Measurements from ENCODE around the gene CHSY1. TPM values are rescaled to one million over a fixed set of nuclear protein-coding genes. Genes with fewer than 3 reads are reported as not detected.

CHSY1 gene
- total RNA-seq, 1 experiment from 2014 or later: 29.8 TPM

DNA sequence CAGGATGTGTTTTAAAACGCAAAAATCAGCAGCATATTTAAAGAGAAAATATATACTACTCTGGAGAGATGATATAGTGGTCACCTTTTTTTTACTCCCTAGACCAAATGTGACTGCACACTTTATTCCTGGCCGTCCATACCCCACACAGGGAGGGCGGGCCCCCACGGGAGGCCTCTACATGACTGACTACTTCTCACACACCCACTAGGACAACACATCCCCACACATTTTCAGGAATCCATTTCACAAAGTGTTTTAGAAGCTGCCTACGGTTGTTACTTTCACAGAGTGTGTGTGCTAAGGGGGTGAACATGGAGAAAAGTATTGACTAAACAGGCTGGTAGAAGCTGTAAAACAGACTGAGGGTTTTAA is 67.9 kb downstream of the CHSY1 start:
- ChIA-PET POLR2A (interaction anchor here (0.8 kb wide), 1 partner anchor 38 kb away, joined by 3 read pairs; no protein-coding TSS in a partner anchor), CTCF (interaction anchor here (0.7 to 1.4 kb wide), 2 partner anchors 17 to 72 kb away, joined by 3 to 4 read pairs; no protein-coding TSS in a partner anchor)
- intact Hi-C loops (cut with micrococcal nuclease): no loop called here
- H3K4me3 Mint-ChIP-seq (ENCODE audit: unreplicated experiment): no peak overlapping the region
- DNase-seq (ENCODE audit: unreplicated experiment): no peak
- TF ChIP-seq, protein P1, sequence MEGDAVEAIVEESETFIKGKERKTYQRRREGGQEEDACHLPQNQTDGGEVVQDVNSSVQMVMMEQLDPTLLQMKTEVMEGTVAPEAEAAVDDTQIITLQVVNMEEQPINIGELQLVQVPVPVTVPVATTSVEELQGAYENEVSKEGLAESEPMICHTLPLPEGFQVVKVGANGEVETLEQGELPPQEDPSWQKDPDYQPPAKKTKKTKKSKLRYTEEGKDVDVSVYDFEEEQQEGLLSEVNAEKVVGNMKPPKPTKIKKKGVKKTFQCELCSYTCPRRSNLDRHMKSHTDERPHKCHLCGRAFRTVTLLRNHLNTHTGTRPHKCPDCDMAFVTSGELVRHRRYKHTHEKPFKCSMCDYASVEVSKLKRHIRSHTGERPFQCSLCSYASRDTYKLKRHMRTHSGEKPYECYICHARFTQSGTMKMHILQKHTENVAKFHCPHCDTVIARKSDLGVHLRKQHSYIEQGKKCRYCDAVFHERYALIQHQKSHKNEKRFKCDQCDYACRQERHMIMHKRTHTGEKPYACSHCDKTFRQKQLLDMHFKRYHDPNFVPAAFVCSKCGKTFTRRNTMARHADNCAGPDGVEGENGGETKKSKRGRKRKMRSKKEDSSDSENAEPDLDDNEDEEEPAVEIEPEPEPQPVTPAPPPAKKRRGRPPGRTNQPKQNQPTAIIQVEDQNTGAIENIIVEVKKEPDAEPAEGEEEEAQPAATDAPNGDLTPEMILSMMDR (IDR thresholded peaks at IDR 0.05; ENCODE audit: unreplicated experiment): no peak
- H3K4me1 Mint-ChIP-seq (ENCODE audit: insufficient read depth, unreplicated experiment): peaks cover 17% of the 10 kb centered on the region
- BruUV-seq (replicated peaks): no TSS peak
- no peaks in the 10 kb centered on the region for H3K27me3 Mint-ChIP-seq (ENCODE audit: insufficient read depth, unreplicated experiment)
- H3K36me3 Mint-ChIP-seq (ENCODE audit: insufficient read depth, unreplicated experiment): peaks cover 1% of the 10 kb centered on the region
- H3K9me3 Mint-ChIP-seq (ENCODE audit: unreplicated experiment): no peaks in the 10 kb centered on the region
- no peak overlapping the region for H3K27ac Mint-ChIP-seq (ENCODE audit: low read depth, unreplicated experiment)

DNA sequence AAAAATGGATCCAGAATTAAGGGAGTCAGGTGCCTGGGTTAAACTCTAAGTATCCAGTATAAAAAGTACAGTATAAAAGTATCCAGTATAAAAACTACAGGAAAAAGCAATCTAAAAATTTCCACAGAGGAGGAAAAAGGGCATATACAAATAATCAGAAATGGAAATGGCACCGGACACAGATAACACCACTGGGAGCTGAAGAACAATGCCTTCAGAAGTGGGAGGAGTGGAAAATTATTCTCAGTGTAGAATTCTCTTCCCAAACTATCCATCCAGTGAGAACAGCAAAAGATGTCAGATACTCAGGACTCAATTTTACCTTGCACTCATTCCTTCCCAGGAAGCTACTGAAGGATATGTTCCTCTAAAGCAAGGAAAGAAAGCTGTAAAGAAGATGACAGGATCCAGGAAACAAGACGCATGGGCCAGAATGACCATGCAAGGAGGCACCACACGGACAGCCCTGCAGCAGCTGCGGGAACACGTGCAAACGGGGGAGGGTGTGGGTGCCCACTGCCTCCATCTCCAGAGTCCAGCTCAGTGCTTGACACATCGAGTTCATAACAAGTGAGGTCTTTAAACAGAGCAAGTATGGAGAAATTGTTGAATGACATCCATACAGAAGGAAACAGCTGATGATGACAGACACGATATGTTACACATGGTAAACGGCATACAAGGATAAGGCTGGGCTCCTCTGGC is 68.5 kb downstream of the CHSY1 start:
- Mint-ChIP-seq H3K36me3 (ENCODE audit: insufficient read depth, unreplicated experiment) (peaks cover 6% of the 10 kb centered on the region), H3K4me3 (ENCODE audit: unreplicated experiment) (no peak overlapping the region), H3K4me1 (ENCODE audit: insufficient read depth, unreplicated experiment) (peaks cover 12% of the 10 kb centered on the region), H3K9me3 (ENCODE audit: unreplicated experiment) (no peaks in the 10 kb centered on the region), H3K27ac (ENCODE audit: low read depth, unreplicated experiment) (no peak overlapping the region), H3K27me3 (ENCODE audit: insufficient read depth, unreplicated experiment) (no peaks in the 10 kb centered on the region)
- BruUV-seq (replicated peaks): no TSS peak
- no peak for DNase-seq (ENCODE audit: unreplicated experiment)
- TF ChIP-seq, protein P1 (IDR thresholded peaks at IDR 0.05; ENCODE audit: unreplicated experiment): no peak
- CTCF ChIA-PET: interaction anchor here (0.6 to 1.4 kb wide), 2 partner anchors 16 to 96 kb away, joined by 3 to 4 read pairs; no protein-coding TSS in a partner anchor
- POLR2A ChIA-PET: interaction anchor here (0.8 to 0.9 kb wide), 2 partner anchors 38 to 75 kb away, joined by 3 read pairs; no protein-coding TSS in a partner anchor
- intact Hi-C loops (cut with micrococcal nuclease): no loop called here

DNA sequence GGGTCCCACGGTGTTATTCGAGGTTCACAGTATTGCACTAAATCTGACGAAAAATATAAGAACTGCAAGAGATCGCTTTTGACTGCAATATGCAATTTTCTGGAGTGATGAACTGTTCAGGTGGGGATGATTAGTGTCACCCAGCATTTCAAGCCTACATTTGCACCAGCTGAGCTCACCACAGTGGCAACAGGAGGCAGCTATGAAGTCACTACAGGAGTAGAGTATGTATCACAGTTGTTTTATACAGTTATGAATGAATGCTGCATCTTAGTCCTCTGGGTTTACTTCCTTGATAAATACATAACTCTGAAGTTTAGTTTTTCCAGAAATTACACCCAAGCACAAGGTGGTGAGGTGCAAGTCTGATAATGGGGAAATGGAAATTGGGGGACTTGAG is 69.6 kb downstream of the CHSY1 start:
- peaks cover 6% of the 10 kb centered on the region for H3K4me1 Mint-ChIP-seq (ENCODE audit: insufficient read depth, unreplicated experiment)
- TF ChIP-seq, protein P1 (IDR thresholded peaks at IDR 0.05; ENCODE audit: unreplicated experiment): no peak
- BruUV-seq (replicated peaks): no TSS peak
- H3K27me3 Mint-ChIP-seq (ENCODE audit: insufficient read depth, unreplicated experiment): no peaks in the 10 kb centered on the region
- no peak for DNase-seq (ENCODE audit: unreplicated experiment)
- no peak overlapping the region for H3K27ac Mint-ChIP-seq (ENCODE audit: low read depth, unreplicated experiment)
- no peaks in the 10 kb centered on the region for H3K9me3 Mint-ChIP-seq (ENCODE audit: unreplicated experiment)
- intact Hi-C loops (cut with micrococcal nuclease): no loop called here
- H3K36me3 Mint-ChIP-seq (ENCODE audit: insufficient read depth, unreplicated experiment): peaks cover 18% of the 10 kb centered on the region
- no peak overlapping the region for H3K4me3 Mint-ChIP-seq (ENCODE audit: unreplicated experiment)
- ChIA-PET POLR2A (interaction anchor here (0.6 to 0.9 kb wide), 2 partner anchors 76 to 133 kb away, joined by 3 read pairs; no protein-coding TSS in a partner anchor), CTCF (interaction anchor here (0.7 kb wide), 1 partner anchor 172 kb away, joined by 5 read pairs; no protein-coding TSS in a partner anchor)

DNA sequence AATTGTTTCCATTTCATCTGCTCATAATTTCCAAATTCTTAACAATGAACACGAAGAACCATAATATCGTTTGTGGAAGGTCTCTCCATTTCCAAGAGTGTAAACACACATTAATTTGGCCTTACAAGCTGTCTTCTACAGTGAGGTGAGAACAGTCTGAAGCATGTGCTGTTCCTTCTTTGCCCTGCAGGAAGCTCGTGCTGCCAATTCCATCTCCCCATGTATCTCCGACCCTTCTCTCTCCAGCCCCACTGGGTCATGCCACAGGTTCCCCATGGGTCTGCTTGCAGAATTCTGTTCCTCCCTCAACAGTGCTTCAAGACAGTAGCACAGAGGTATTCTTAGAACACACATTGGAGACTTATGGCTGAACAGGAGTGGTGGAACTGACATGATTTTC is 70.5 kb downstream of the CHSY1 start:
- Mint-ChIP-seq H3K27me3 (ENCODE audit: insufficient read depth, unreplicated experiment) (no peaks in the 10 kb centered on the region), H3K36me3 (ENCODE audit: insufficient read depth, unreplicated experiment) (peaks cover 18% of the 10 kb centered on the region), H3K4me3 (ENCODE audit: unreplicated experiment) (no peak overlapping the region), H3K9me3 (ENCODE audit: unreplicated experiment) (no peaks in the 10 kb centered on the region), H3K4me1 (ENCODE audit: insufficient read depth, unreplicated experiment) (peaks cover 6% of the 10 kb centered on the region), H3K27ac (ENCODE audit: low read depth, unreplicated experiment) (no peak overlapping the region)
- CTCF ChIA-PET: no interaction called here
- POLR2A ChIA-PET: no interaction called here
- TF ChIP-seq, protein P1 (IDR thresholded peaks at IDR 0.05; ENCODE audit: unreplicated experiment): no peak
- no peak for DNase-seq (ENCODE audit: unreplicated experiment)
- no TSS peak for BruUV-seq (replicated peaks)
- intact Hi-C loops (cut with micrococcal nuclease): no loop called here
